Bone marrow (tissue), 2 donors: ENCODE results near the gene SLC9A9.

Experiments
- DNase-seq, 2 donors: peaks; one replicate each; lab custom pipeline; 2025; lab: John Stamatoyannopoulos, UW

SLC9A9 gene

GRCh38 chr3:143507735-143508580 lies 340.3 kb downstream of the SLC9A9 start:
- DNase-seq = no peak

DNA sequence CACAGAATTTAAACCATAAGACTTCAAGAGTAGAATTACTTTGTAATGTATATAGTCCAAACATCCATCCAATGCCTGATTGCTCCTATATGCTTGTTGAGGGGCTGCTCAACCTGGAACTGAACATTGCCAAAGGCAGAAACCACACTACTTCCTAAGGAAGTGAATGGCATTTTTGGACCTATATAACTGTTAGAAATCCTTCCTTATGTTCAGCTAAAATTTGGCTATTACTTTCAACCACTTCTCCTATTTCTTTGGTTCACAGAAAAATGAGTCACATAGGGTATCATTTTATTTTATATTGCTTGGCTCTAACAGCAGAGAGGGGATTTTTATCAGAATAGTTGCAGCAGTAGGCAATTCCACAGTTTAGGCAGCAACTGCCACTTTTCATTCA lies 342.1 kb downstream of the SLC9A9 start:
- DNase-seq = peak in 1 of 2 donors; percentile 61

- DNase-seq = no peak
Observed at GRCh38 chr3:143503325-143503885, 344.9 kb downstream of the SLC9A9 start.

DNA sequence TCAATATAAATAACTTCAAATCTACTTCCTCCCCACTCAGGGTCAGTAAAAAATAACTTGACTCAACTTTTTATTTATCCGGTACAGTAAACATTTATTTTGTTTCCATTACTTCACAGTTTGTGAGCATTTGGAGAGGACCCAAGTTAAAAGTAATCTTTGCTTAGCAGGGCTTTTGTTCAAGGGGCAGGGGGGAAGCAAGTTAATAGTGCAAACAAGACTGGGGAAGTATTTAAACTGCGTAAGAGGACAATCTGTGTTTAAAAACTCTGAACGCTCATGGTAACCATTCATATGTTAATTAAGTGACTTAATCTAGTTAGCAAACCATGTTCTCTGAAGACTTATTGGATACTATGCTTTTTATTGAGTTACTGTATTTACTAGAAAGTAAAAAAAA lies 346.2 kb downstream of the SLC9A9 start:
- DNase-seq = no peak

GRCh38 chr3:143497382-143497781 lies 350.9 kb downstream of the SLC9A9 start:
- DNase-seq = no peak

GRCh38 chr3:143496191-143496590 lies 352.1 kb downstream of the SLC9A9 start:
- DNase-seq = no peak

DNA sequence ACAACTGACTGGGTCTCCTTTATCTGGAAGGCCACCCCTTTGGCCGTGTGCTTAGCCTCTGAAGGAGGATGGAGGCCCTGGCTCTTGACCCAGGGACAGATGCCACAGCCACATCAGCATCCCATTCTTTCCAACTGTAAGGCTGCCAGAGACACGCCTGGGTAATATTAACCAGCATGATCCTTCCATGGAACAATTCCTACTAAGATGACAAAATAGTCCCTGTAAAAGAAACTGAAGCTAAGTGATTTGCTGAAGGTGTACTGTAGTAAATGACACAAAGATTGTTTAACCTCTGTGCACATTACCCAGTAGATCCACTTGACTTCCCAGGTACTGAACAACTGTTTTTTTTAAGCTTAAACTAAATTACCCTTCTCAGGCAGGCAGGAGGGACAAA lies 352.7 kb downstream of the SLC9A9 start:
- no peak for DNase-seq

GRCh38 chr3:143486611-143487010 lies 361.7 kb downstream of the SLC9A9 start:
- DNase-seq = no peak

DNA sequence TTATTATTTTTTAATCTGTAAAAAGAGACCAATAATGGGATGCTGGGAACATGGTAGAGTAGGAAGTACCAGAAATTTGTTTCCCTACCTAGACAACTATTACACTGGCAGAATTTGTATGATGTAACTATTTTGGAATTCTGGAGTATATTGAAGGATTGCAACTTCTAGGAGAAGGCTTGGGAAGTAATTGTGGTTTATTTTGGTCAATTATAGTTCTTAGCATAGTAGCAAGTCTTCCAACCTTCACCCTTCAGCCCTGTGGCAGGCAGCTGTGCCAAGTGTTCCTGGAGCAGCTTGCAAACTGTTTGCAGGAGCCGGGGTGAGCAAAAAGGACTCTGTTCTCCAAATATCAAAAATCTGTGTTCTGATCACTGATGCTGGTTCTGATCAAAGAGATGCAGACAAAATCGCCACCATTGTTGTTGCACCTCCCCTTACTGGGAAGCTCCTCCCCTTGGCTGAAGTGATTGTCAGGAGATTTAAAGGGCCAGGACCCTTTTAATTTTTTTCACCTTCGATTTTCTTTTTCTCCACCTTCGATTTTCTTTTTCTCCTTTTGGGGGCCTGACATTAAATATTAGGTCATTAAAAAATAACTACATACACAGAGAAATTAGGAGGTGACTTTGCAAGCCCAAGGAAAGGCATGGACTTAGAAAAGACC lies 363.3 kb downstream of the SLC9A9 start:
- DNase-seq = no peak

DNA sequence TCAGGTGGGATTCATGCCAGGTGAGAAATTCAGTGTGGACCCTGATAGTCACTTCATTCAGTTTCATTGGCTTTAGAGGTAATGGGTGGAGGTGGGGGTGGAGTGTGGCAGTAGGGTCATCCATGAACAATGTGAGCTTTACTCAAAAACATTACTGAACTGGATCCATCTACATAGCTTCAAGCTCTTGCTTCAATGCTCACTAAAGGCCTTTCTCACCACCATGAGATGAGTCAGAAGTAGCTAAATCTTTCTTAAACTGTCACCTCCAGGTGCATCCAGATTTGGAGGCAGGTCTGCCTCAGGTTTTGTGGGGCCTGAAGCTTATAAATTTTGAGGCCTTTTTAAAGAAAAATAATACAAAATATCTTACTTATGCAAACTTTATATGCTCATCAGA lies 365.1 kb downstream of the SLC9A9 start:
- DNase-seq = no peak

DNA sequence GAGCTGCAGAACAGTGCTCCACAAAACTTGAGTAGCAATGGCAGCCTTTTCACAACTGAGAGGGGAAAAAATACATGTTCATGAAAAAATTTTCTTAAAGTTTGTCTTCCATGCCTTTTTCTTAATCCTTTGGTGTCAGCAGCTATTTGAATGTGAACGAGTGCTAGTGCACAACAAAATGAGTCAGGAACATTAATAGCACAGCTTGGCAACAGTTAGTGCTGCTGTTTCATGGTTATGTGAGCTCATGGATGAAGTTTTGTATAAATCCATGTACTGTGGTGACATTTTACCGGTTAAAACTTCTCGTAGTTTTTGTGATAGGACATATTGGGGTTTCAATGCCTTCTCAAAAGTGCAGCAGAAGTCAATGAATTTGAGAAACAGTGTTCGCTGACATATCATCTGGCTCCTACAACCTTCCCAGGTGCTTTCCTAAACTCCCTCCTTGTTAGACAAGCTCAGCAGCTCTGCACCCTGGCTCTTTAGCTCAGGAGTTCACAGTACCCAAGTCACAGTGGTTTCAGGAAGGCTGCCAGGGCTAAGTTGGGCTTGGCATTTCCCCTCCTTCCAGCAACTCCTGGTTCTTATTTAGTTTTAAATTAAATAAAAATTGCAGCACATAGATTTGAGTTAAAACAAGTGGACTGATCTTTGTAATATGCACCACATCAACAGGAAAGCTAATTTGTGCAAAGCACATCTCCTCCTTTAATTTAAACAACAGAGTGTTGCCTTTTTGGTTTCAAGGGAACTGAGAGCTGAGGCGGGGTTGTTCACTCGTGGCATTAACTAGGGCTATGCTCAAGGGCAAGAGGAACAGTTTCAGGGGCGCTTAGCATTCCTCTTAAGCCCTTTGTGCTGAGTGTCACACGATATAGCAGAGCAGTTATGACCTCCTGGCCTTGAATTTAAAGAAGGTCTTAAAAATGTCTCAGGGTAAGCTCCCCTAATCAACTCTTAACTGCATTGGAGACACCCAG lies 365.9 kb downstream of the SLC9A9 start:
- no peak for DNase-seq

GRCh38 chr3:143480344-143480743 lies 367.9 kb downstream of the SLC9A9 start:
- no peak for DNase-seq

GRCh38 chr3:143479727-143480126 lies 368.5 kb downstream of the SLC9A9 start:
- DNase-seq = no peak

DNA sequence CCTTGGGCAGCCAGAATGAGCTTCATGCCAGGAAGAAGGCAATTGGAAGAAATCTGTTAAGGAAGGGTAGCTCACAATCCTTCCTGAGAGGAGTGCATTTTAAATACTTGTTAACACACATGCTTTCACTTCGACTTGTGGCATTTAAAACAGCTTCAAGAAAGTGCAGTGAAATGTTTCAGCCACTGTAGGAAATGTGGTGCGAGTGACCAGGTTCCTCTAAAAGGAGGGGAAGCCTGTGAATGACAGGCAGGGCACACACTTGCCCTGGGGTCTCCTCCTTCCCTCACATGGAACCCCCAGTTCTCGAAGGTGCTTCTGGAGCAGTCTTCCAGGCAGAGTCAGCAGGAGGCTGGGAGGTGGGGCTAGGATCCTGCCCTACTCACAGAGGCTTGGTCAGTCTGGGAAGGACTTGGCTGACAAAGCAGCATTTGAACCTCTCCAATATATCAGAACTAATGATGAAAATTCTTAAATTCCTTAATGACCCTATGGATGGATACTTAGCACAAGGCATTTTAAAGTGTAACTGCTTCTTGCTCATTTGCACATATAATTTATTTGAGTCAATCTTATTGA lies 370.1 kb downstream of the SLC9A9 start:
- no peak for DNase-seq

DNA sequence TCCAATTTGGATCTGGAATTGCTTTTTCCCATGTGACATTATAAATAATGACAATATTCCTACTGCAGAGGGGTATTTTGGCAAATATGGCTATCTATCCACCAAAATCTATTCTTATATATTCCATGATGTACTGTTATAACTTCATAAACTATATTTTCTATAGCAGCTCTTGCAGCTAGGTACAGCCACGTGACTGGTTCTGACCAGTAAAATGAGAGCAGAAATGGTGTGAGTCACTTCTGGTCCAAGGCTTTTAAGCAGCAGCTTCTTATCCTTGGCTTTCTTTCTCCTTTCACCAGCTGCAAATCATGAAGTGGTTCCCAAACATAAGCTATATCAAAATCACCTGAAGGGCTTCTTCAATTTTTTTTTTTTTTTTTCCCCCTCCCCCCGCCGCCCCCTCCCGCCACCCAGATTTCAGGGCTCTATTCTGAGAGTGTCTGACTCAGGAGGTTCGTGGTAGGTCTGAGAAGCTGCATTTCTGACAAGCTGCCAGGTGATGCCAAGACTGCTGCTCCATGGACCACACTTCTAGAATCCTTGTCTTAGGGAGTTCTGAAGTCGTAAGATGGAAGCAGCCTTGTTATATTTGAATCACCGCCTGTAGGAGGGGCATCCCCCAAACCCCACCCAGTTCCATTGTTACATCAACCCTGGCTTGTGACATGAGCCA lies 371.2 kb downstream of the SLC9A9 start:
- DNase-seq = no peak

GRCh38 chr3:143475981-143476380 lies 372.3 kb downstream of the SLC9A9 start:
- DNase-seq = no peak

- no peak for DNase-seq
Observed at GRCh38 chr3:143472731-143473523, 375.3 kb downstream of the SLC9A9 start.

- DNase-seq = no peak
Observed at GRCh38 chr3:143471705-143472104, 376.6 kb downstream of the SLC9A9 start.

- DNase-seq = no peak
Observed at GRCh38 chr3:143469159-143469558, 379.1 kb downstream of the SLC9A9 start.

DNA sequence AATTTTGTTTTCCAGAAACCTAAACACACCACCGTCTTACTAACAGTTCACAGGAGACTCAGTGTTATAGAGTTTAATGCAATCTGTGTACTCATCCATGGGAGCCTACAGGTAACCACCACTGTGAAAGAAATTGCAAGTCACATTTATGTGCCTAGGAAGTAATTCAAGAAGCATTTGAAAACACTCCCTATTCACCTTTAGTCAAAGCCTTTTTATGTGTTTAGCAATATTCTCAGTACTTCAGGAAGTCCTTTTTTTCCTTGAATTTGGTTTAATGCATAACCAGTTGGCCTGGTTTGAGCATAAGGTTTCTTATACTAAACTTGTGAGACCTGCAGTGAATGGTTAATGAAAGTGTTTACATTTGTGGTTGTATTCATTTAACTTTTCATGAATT lies 382.6 kb downstream of the SLC9A9 start:
- DNase-seq = no peak
